Spleen (tissue), 7 donors: ENCODE measurements around the gene TNFSF15.

Source experiments
- POLR2A ChIP-seq, 3 donors: fragments of 450-650 bp; IDR thresholded peaks; one replicate each; pipeline ENCODE4 v1.5.1; 2017; ENCODE audit warnings: antibody characterized with exemption in 3 of 3, mild to moderate bottlenecking in 1 of 3
- TF ChIP-seq, protein P1 (sequence below), 11 experiments: fragments of 200-600 bp in 7 of 11; fragments of 450-650 bp in 4 of 11; sonication (generic) in 4 of 11; IDR thresholded peaks in 8 of 11; conservative IDR thresholded peaks in 3 of 11; 1 replicate in 7 of 11; 2 replicates in 4 of 11; pipeline versions ENCODE4 v1.4.0 to v1.8.0; 2016 to 2021; ENCODE audit warnings: antibody characterized with exemption in 11 of 11, inconsistent platforms in 4 of 11, mild to moderate bottlenecking in 1 of 11
- donor health status: DM: no; HTN: no; CAD: no; lungs with moderate emphysema.
- donor health status: DM: no; HTN: no; CAD: no.
- donor health status: DM: no; HTN: no; CAD: no.

DNA sequence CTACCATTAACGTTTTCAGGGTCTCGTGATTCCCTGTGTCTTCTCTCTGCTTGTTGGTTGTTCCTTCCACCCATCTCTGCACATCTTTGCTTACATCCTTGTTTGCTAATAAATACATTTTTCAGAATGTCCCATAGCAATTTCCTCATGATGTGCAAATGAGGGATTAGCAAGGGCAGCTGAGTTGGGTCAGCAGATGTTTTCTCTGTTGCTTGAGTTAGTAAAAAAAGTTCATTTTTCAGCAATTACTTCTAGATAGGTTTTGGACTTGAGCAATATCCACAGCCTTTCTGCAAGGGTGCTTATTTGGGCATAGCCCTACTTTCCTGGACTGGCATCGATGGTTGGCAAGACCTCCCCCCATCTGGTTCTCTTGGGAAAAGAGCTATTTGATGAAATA is 4.8 kb upstream of the TNFSF15 start:
- TF ChIP-seq, protein P1, sequence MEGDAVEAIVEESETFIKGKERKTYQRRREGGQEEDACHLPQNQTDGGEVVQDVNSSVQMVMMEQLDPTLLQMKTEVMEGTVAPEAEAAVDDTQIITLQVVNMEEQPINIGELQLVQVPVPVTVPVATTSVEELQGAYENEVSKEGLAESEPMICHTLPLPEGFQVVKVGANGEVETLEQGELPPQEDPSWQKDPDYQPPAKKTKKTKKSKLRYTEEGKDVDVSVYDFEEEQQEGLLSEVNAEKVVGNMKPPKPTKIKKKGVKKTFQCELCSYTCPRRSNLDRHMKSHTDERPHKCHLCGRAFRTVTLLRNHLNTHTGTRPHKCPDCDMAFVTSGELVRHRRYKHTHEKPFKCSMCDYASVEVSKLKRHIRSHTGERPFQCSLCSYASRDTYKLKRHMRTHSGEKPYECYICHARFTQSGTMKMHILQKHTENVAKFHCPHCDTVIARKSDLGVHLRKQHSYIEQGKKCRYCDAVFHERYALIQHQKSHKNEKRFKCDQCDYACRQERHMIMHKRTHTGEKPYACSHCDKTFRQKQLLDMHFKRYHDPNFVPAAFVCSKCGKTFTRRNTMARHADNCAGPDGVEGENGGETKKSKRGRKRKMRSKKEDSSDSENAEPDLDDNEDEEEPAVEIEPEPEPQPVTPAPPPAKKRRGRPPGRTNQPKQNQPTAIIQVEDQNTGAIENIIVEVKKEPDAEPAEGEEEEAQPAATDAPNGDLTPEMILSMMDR (IDR thresholded peaks at IDR 0.05 in 8 of 11, conservative IDR thresholded peaks at IDR 0.05 in 3 of 11) = no peak
- no peak for TF ChIP-seq POLR2A (IDR thresholded peaks at IDR 0.05)
